GM23338 (cell line): Measurements from ENCODE around the gene CPAMD8. TPM values are rescaled to one million over a fixed set of nuclear protein-coding genes. Genes with fewer than 3 reads are reported as not detected.
A peak's percentile ranks its signal among the peaks of the same experiment; 100 is the strongest.

Experiments used
- ATAC-seq: fragments of 200-7000 bp; cut with Tn5 transposase; 3 replicates; pipeline ENCODE4 v1.9.1; 2020
- DNase-seq: peaks from one replicate; pipeline ENCODE4 v3.0.0-alpha.2; 2015; ENCODE audit warnings: low spot score
- H2AFZ ChIP-seq: fragments of 200-600 bp; sonication (generic); 2 replicates; pipeline ENCODE4 v1.8.0; 2016; ENCODE audit warnings: antibody characterized with exemption, mild to moderate bottlenecking, moderate library complexity
- H3F3A ChIP-seq: fragments of 200-600 bp; sonication (generic); replicated peaks from 2 replicates; pipeline ENCODE4 v1.8.0; 2017; ENCODE audit warnings: antibody characterized with exemption, mixed run types, low read depth
- H3K27ac ChIP-seq: fragments of 200-600 bp; sonication (generic); 2 replicates; pipeline ENCODE4 v1.6.1; 2016; ENCODE audit warnings: low read depth
- H3K27me3 ChIP-seq: fragments of 200-600 bp; sonication (generic); 2 replicates; pipeline ENCODE4 v1.8.0; 2016; ENCODE audit warnings: mild to moderate bottlenecking, mixed run types, moderate library complexity; ENCODE audit not compliant: insufficient read depth
- H3K36me3 ChIP-seq: fragments of 200-600 bp; sonication (generic); 2 replicates; pipeline ENCODE4 v1.8.0; 2016; ENCODE audit warnings: mild to moderate bottlenecking; ENCODE audit not compliant: insufficient read depth
- H3K4me1 ChIP-seq: fragments of 200-600 bp; sonication (generic); 2 replicates; pipeline ENCODE4 v1.8.0; 2016; ENCODE audit warnings: mild to moderate bottlenecking, moderate library complexity; ENCODE audit not compliant: insufficient read depth
- H3K4me2 ChIP-seq: fragments of 200-600 bp; sonication (generic); 2 replicates; pipeline ENCODE4 v1.7.1; 2017; ENCODE audit warnings: mixed run types
- H3K4me3 ChIP-seq: fragments of 200-600 bp; sonication (generic); 2 replicates; pipeline ENCODE4 v1.6.1; 2016; ENCODE audit warnings: mixed run types
- H3K79me2 ChIP-seq: fragments of 200-600 bp; sonication (generic); replicated peaks from 2 replicates; pipeline ENCODE4 v1.8.0; 2017; ENCODE audit warnings: mild to moderate bottlenecking; ENCODE audit not compliant: insufficient read depth
- H3K9me2 ChIP-seq: fragments of 200-600 bp; sonication (generic); 2 replicates; pipeline ENCODE4 v1.8.0; 2017; ENCODE audit not compliant: insufficient read depth
- H4K20me1 ChIP-seq: fragments of 200-600 bp; sonication (generic); replicated peaks from 2 replicates; pipeline ENCODE4 v1.8.0; 2017; ENCODE audit warnings: mild to moderate bottlenecking; ENCODE audit not compliant: insufficient read depth
- H3K27ac Mint-ChIP-seq: 2 replicates; pipeline ENCODE4 v1.8.0; 2020; ENCODE audit warnings: inconsistent platforms, mild to moderate bottlenecking, moderate library complexity, mixed read lengths
- H3K27me3 Mint-ChIP-seq: 3 replicates; pipeline ENCODE4 v1.8.0; 2022; ENCODE audit warnings: low read depth, mild to moderate bottlenecking, moderate library complexity, mixed read lengths, inconsistent platforms; ENCODE audit not compliant: insufficient read depth, poor library complexity
- H3K36me3 Mint-ChIP-seq: 3 replicates; pipeline ENCODE4 v1.8.0; 2021; ENCODE audit warnings: low read depth, mild to moderate bottlenecking, inconsistent platforms, moderate library complexity, mixed read lengths
- H3K4me1 Mint-ChIP-seq: 3 replicates; pipeline ENCODE4 v1.8.0; 2020; ENCODE audit warnings: mild to moderate bottlenecking, inconsistent platforms, mixed read lengths
- H3K4me3 Mint-ChIP-seq: 3 replicates; pipeline ENCODE4 v1.8.0; 2021; ENCODE audit warnings: moderate library complexity, mild to moderate bottlenecking, inconsistent platforms, mixed read lengths
- H3K9me3 Mint-ChIP-seq: 3 replicates; pipeline ENCODE4 v1.8.0; 2020; ENCODE audit warnings: moderate library complexity, mild to moderate bottlenecking, inconsistent platforms, mixed read lengths
- EZH2 ChIP-seq: fragments of 200-600 bp; sonication (generic); IDR thresholded peaks from one replicate; pipeline ENCODE4 v1.8.0; 2017; ENCODE audit warnings: antibody characterized with exemption, mild to moderate bottlenecking, low read depth; ENCODE audit not compliant: unreplicated experiment
- NANOG ChIP-seq: IDR thresholded peaks from 2 replicates; pipeline ENCODE4 v1.6.1; 2016; ENCODE audit warnings: antibody characterized with exemption, borderline replicate concordance
- ZNF114 ChIP-seq: fragments of 250-450 bp; sonication (Bioruptor Pico); IDR thresholded peaks from 2 replicates; pipeline ENCODE4 v1.5.0; 2020; ENCODE audit warnings: mild to moderate bottlenecking, moderate library complexity
- polyA plus RNA-seq: library from polyadenylated mRNA; unstranded; fragments of >200 nt; fragmentation: Nextera tagmentation; extraction: Ambion mirVana; gene quantifications from 2 replicates; pipeline ENCODE4 v1.2.1, GENCODE V29; 2016
- total RNA-seq: library from RNA; depleted of rRNA; stranded (reverse); fragments of >200 nt; shearing (Covaris generic); gene quantifications from 2 replicates; pipeline ENCODE4 v1.2.3, GENCODE V29; 2014
- TF ChIP-seq, protein P1 (sequence below): fragments of 250-450 bp; sonication (Bioruptor Pico); IDR thresholded peaks from 2 replicates; pipeline ENCODE4 v1.5.0; 2020; ENCODE audit warnings: mild to moderate bottlenecking, moderate library complexity
- TF ChIP-seq, protein P2 (sequence below), 2 experiments: fragments of 200-600 bp in 1 of 2; sonication (generic) in 1 of 2; conservative IDR thresholded peaks; 2 replicates each; pipeline versions ENCODE4 v1.5.1 to v1.6.1; 2016 to 2017; ENCODE audit warnings: antibody characterized with exemption in 2 of 2, low read depth in 2 of 2, mild to moderate bottlenecking in 2 of 2, moderate library complexity in 1 of 2
- TF ChIP-seq, protein P3 (sequence below): IDR thresholded peaks from one replicate; pipeline ENCODE4 v1.6.1; 2018; ENCODE audit warnings: antibody characterized with exemption; ENCODE audit not compliant: unreplicated experiment

CPAMD8 gene
- total and polyA plus RNA-seq, 2 experiments from 2014 or later = 4.4 to 11.8 TPM

- TF ChIP-seq, protein P1, sequence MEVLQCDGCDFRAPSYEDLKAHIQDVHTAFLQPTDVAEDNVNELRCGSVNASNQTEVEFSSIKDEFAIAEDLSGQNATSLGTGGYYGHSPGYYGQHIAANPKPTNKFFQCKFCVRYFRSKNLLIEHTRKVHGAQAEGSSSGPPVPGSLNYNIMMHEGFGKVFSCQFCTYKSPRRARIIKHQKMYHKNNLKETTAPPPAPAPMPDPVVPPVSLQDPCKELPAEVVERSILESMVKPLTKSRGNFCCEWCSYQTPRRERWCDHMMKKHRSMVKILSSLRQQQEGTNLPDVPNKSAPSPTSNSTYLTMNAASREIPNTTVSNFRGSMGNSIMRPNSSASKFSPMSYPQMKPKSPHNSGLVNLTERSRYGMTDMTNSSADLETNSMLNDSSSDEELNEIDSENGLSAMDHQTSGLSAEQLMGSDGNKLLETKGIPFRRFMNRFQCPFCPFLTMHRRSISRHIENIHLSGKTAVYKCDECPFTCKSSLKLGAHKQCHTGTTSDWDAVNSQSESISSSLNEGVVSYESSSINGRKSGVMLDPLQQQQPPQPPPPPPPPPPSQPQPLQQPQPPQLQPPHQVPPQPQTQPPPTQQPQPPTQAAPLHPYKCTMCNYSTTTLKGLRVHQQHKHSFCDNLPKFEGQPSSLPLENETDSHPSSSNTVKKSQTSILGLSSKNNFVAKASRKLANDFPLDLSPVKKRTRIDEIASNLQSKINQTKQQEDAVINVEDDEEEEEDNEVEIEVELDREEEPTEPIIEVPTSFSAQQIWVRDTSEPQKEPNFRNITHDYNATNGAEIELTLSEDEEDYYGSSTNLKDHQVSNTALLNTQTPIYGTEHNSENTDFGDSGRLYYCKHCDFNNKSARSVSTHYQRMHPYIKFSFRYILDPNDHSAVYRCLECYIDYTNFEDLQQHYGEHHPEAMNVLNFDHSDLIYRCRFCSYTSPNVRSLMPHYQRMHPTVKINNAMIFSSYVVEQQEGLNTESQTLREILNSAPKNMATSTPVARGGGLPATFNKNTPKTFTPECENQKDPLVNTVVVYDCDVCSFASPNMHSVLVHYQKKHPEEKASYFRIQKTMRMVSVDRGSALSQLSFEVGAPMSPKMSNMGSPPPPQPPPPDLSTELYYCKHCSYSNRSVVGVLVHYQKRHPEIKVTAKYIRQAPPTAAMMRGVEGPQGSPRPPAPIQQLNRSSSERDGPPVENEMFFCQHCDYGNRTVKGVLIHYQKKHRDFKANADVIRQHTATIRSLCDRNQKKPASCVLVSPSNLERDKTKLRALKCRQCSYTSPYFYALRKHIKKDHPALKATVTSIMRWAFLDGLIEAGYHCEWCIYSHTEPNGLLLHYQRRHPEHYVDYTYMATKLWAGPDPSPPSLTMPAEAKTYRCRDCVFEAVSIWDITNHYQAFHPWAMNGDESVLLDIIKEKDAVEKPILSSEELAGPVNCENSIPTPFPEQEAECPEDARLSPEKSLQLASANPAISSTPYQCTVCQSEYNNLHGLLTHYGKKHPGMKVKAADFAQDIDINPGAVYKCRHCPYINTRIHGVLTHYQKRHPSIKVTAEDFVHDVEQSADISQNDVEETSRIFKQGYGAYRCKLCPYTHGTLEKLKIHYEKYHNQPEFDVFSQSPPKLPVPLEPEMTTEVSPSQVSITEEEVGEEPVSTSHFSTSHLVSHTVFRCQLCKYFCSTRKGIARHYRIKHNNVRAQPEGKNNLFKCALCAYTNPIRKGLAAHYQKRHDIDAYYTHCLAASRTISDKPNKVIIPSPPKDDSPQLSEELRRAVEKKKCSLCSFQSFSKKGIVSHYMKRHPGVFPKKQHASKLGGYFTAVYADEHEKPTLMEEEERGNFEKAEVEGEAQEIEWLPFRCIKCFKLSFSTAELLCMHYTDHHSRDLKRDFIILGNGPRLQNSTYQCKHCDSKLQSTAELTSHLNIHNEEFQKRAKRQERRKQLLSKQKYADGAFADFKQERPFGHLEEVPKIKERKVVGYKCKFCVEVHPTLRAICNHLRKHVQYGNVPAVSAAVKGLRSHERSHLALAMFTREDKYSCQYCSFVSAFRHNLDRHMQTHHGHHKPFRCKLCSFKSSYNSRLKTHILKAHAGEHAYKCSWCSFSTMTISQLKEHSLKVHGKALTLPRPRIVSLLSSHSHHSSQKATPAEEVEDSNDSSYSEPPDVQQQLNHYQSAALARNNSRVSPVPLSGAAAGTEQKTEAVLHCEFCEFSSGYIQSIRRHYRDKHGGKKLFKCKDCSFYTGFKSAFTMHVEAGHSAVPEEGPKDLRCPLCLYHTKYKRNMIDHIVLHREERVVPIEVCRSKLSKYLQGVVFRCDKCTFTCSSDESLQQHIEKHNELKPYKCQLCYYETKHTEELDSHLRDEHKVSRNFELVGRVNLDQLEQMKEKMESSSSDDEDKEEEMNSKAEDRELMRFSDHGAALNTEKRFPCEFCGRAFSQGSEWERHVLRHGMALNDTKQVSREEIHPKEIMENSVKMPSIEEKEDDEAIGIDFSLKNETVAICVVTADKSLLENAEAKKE = no peak
These were observed 485 bp downstream of the CPAMD8 start (continued) for GRCh38 chr19:17025991-17026658.

DNA sequence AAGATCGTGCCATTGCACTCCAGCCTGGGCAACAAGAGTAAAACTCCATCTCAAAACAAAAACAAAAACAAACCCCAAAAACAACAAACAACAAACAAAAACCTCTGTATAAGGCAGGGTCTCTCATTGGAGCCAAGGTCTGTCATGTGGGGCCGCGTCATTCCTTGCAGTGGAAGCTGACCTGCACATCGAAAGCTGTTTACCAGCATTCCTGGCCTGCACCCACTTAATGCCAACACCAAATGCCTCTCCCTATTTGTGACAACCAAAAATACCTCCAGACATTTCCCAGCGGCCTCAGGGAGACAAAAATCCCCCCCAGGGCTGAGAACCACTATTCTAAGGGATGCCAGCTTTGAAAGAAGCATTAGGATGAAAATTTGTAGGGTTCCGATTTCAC, 1.2 kb downstream of the CPAMD8 start:
- DNase-seq (no peak), ATAC-seq (no peak)
- Histone ChIP-seq H3K4me2 (peak overlapping the region; percentile 98), H4K20me1 (no peaks in the 10 kb centered on the region; the same call in 1 of the 2 replicates), H3F3A (no peaks in the 10 kb centered on the region), H3K27me3 (peaks cover 10% of the 10 kb centered on the region; the same call in 1 of the 2 replicates), H2AFZ (no peak overlapping the region; the same call in 1 of the 2 replicates), H3K4me1 (peaks cover 12% of the 10 kb centered on the region), H3K79me2 (peaks cover 10% of the 10 kb centered on the region), H3K27ac (no peak overlapping the region), H3K36me3 (0 out of 2 replicates have a peak, but pooled peaks cover 2% of the 10 kb centered on the region), H3K4me3 (peak overlapping the region; percentile 93), H3K9me2 (no peaks in the 10 kb centered on the region)
- Mint-ChIP-seq H3K9me3 (peaks cover 31% of the 10 kb centered on the region), H3K27me3 (peaks cover 27% of the 10 kb centered on the region), H3K4me1 (peaks cover 5% of the 10 kb centered on the region; the same call in 2 of the 3 replicates), H3K27ac (no peak overlapping the region), H3K36me3 (peaks cover 37% of the 10 kb centered on the region), H3K4me3 (peak overlapping the region; percentile 86)
- TF ChIP-seq, protein P2, sequence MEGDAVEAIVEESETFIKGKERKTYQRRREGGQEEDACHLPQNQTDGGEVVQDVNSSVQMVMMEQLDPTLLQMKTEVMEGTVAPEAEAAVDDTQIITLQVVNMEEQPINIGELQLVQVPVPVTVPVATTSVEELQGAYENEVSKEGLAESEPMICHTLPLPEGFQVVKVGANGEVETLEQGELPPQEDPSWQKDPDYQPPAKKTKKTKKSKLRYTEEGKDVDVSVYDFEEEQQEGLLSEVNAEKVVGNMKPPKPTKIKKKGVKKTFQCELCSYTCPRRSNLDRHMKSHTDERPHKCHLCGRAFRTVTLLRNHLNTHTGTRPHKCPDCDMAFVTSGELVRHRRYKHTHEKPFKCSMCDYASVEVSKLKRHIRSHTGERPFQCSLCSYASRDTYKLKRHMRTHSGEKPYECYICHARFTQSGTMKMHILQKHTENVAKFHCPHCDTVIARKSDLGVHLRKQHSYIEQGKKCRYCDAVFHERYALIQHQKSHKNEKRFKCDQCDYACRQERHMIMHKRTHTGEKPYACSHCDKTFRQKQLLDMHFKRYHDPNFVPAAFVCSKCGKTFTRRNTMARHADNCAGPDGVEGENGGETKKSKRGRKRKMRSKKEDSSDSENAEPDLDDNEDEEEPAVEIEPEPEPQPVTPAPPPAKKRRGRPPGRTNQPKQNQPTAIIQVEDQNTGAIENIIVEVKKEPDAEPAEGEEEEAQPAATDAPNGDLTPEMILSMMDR (conservative IDR thresholded peaks at IDR 0.05; ENCODE audit: low read depth in 2 of 2) = no peak
- TF ChIP-seq NANOG (no peak), EZH2 (no peak), ZNF114 (CRISPR knock-in tag) (no peak)
- TF ChIP-seq, protein P3, sequence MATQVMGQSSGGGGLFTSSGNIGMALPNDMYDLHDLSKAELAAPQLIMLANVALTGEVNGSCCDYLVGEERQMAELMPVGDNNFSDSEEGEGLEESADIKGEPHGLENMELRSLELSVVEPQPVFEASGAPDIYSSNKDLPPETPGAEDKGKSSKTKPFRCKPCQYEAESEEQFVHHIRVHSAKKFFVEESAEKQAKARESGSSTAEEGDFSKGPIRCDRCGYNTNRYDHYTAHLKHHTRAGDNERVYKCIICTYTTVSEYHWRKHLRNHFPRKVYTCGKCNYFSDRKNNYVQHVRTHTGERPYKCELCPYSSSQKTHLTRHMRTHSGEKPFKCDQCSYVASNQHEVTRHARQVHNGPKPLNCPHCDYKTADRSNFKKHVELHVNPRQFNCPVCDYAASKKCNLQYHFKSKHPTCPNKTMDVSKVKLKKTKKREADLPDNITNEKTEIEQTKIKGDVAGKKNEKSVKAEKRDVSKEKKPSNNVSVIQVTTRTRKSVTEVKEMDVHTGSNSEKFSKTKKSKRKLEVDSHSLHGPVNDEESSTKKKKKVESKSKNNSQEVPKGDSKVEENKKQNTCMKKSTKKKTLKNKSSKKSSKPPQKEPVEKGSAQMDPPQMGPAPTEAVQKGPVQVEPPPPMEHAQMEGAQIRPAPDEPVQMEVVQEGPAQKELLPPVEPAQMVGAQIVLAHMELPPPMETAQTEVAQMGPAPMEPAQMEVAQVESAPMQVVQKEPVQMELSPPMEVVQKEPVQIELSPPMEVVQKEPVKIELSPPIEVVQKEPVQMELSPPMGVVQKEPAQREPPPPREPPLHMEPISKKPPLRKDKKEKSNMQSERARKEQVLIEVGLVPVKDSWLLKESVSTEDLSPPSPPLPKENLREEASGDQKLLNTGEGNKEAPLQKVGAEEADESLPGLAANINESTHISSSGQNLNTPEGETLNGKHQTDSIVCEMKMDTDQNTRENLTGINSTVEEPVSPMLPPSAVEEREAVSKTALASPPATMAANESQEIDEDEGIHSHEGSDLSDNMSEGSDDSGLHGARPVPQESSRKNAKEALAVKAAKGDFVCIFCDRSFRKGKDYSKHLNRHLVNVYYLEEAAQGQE = no peak
